ENCODE results near the gene PNRC1. TPM values are rescaled to one million over a fixed set of nuclear protein-coding genes. Genes with fewer than 3 reads are reported as not detected.
"Not testable (repeated sequence)": the region's sequence is repeated elsewhere in the genome, so short reads cannot be mapped to it uniquely, and the experiment has no call there.

Gene PNRC1
- total RNA-seq, 2 donors from 2014 or later, result 217 to 297 TPM

DNA sequence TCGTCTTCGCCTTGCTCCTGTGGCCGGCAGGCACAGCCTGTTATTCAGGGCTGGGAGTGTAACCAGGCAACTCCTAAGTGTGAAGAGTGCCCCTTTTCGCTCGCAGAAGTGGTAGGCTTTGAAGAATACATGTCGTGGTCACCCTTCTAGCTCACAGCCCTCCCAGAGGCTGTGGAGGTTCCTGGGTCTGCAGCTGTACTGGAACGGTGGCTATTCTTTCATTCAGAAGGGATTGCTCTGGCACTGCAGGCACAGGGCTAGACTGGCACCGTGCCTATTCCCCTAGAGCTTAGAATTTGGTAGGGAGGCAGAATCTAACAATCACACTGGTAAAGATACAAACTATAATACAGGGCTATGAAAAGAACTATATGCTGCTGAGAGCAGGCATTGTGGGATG lies 38.4 kb downstream of the PNRC1 start:
- no peak overlapping the region for H3K4me3 ChIP-seq
- no peak for DNase-seq (ENCODE audit: low spot score)
- H3K9me3 ChIP-seq, result no peaks in the 10 kb centered on the region
- H3K27ac ChIP-seq, result no peak overlapping the region
- H3K36me3 ChIP-seq, result no peaks in the 10 kb centered on the region
- TF ChIP-seq, protein P1, sequence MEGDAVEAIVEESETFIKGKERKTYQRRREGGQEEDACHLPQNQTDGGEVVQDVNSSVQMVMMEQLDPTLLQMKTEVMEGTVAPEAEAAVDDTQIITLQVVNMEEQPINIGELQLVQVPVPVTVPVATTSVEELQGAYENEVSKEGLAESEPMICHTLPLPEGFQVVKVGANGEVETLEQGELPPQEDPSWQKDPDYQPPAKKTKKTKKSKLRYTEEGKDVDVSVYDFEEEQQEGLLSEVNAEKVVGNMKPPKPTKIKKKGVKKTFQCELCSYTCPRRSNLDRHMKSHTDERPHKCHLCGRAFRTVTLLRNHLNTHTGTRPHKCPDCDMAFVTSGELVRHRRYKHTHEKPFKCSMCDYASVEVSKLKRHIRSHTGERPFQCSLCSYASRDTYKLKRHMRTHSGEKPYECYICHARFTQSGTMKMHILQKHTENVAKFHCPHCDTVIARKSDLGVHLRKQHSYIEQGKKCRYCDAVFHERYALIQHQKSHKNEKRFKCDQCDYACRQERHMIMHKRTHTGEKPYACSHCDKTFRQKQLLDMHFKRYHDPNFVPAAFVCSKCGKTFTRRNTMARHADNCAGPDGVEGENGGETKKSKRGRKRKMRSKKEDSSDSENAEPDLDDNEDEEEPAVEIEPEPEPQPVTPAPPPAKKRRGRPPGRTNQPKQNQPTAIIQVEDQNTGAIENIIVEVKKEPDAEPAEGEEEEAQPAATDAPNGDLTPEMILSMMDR (IDR thresholded peaks at IDR 0.05), result no peak
- peaks cover 0 to 17% of the 10 kb centered on the region in 2 donors for H3K4me1 ChIP-seq (ENCODE audit: control insufficient read depth in 1 of 2, low read depth in 2 of 2)
- H3K27me3 ChIP-seq (replicated peaks; ENCODE audit: insufficient read depth), result no peaks in the 10 kb centered on the region
- ATAC-seq (ENCODE audit: insufficient number of reproducible peaks, low FRiP score, low read depth), result no peak

GRCh38 chr6:89120371-89120770 lies 39.8 kb downstream of the PNRC1 start:
- Histone ChIP-seq H3K4me3 (no peak overlapping the region), H3K4me1 (ENCODE audit: control insufficient read depth in 1 of 2, low read depth in 2 of 2) (peaks cover 0 to 17% of the 10 kb centered on the region in 2 donors), H3K27ac (no peak overlapping the region), H3K36me3 (no peaks in the 10 kb centered on the region), H3K9me3 (no peaks in the 10 kb centered on the region), H3K27me3 (replicated peaks; ENCODE audit: insufficient read depth) (no peaks in the 10 kb centered on the region)
- no peak for ATAC-seq (ENCODE audit: insufficient number of reproducible peaks, low FRiP score, low read depth)
- DNase-seq (ENCODE audit: low spot score), result no peak
- TF ChIP-seq, protein P1 (IDR thresholded peaks at IDR 0.05), result no peak

DNA sequence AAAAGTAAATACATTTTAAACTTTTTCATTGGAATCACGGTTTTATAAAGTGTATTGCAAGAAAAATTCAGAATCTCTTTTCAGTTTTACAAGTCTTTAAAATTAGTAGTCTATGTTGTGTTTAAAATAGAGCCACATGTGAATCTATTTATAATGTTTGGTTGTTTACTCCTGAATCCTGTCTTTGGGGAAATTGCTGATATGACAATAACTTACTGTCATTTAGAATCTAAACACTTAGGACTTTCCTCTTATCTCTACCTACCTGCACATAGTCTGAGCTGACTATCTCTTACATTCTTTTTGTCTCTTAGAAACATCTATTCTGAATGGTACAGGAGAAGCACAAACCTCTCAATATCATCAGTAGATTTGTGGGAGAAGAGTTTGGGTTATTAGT lies 41.4 kb downstream of the PNRC1 start:
- Histone ChIP-seq H3K27ac (no peak overlapping the region), H3K27me3 (replicated peaks; ENCODE audit: insufficient read depth) (no peaks in the 10 kb centered on the region), H3K9me3 (no peaks in the 10 kb centered on the region), H3K4me1 (ENCODE audit: control insufficient read depth in 1 of 2, low read depth in 2 of 2) (peaks cover 0 to 12% of the 10 kb centered on the region in 2 donors), H3K36me3 (no peaks in the 10 kb centered on the region), H3K4me3 (no peak overlapping the region)
- no peak for ATAC-seq (ENCODE audit: insufficient number of reproducible peaks, low FRiP score, low read depth)
- no peak for DNase-seq (ENCODE audit: low spot score)
- TF ChIP-seq, protein P1 (IDR thresholded peaks at IDR 0.05), result no peak

DNA sequence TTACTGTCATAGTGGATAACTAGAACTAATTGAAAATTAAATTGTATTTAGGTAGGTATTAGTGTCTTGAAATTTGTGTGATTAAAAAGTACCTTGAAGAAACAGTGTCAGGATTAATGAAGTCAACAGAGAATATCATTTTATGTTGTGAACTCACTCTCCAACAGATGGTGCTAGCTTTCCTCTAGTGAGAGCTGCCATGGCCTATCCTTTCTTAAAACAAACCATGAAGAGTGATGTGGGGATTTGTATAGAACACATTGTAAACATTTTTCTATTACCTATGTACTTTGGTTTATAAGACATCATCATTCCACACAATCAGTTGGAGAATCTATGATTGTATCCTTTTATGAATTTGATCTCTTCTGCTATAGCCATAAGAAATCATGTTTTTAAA lies 42.1 kb downstream of the PNRC1 start:
- peaks cover 0 to 10% of the 10 kb centered on the region in 2 donors for H3K4me1 ChIP-seq (ENCODE audit: control insufficient read depth in 1 of 2, low read depth in 2 of 2)
- no peak overlapping the region for H3K27ac ChIP-seq
- H3K27me3 ChIP-seq (replicated peaks; ENCODE audit: insufficient read depth), result no peaks in the 10 kb centered on the region
- no peaks in the 10 kb centered on the region for H3K9me3 ChIP-seq
- H3K36me3 ChIP-seq, result no peaks in the 10 kb centered on the region
- no peak overlapping the region for H3K4me3 ChIP-seq
- TF ChIP-seq, protein P1 (IDR thresholded peaks at IDR 0.05), result peak; percentile 42
- DNase-seq (ENCODE audit: low spot score) (no peak), ATAC-seq (ENCODE audit: insufficient number of reproducible peaks, low FRiP score, low read depth) (no peak)

GRCh38 chr6:89128256-89128671 lies 47.7 kb downstream of the PNRC1 start:
- not testable (repeated sequence) for H3K36me3 ChIP-seq; H3K27ac ChIP-seq; H3K4me1 ChIP-seq (ENCODE audit: control insufficient read depth in 1 of 2, low read depth in 2 of 2); DNase-seq (ENCODE audit: low spot score); ATAC-seq (ENCODE audit: insufficient number of reproducible peaks, low FRiP score, low read depth); H3K4me3 ChIP-seq; H3K27me3 ChIP-seq (replicated peaks; ENCODE audit: insufficient read depth); H3K9me3 ChIP-seq

GRCh38 chr6:89131599-89131998 lies 51.0 kb downstream of the PNRC1 start:
- no peak overlapping the region for H3K27ac ChIP-seq
- no peaks in the 10 kb centered on the region for H3K9me3 ChIP-seq
- H3K27me3 ChIP-seq (replicated peaks; ENCODE audit: insufficient read depth), result no peaks in the 10 kb centered on the region
- no peaks in the 10 kb centered on the region for H3K4me1 ChIP-seq (ENCODE audit: control insufficient read depth in 1 of 2, low read depth in 2 of 2)
- DNase-seq (ENCODE audit: low spot score) (no peak), ATAC-seq (ENCODE audit: insufficient number of reproducible peaks, low FRiP score, low read depth) (no peak)
- no peak overlapping the region for H3K4me3 ChIP-seq
- H3K36me3 ChIP-seq, result no peaks in the 10 kb centered on the region
- TF ChIP-seq, protein P1 (IDR thresholded peaks at IDR 0.05), result no peak

Measured in thoracic aorta (tissue), 2 donors.